HG03280 (cell line): Measurements from ENCODE around the gene CAVIN1.
"Not testable (repeated sequence)": the region's sequence is repeated elsewhere in the genome, so short reads cannot be mapped to it uniquely, and the experiment has no call there.

Experiments
- ATAC-seq: cut with Tn5 transposase; IDR thresholded peaks from one replicate; pipeline ENCODE4 v1.9.1; 2021; ENCODE audit warnings: mild to moderate bottlenecking, moderate library complexity; ENCODE audit not compliant: unreplicated experiment

CAVIN1 gene

GRCh38 chr17:42381898-42382297, 41.2 kb downstream of the CAVIN1 start:
- no peak for ATAC-seq

DNA sequence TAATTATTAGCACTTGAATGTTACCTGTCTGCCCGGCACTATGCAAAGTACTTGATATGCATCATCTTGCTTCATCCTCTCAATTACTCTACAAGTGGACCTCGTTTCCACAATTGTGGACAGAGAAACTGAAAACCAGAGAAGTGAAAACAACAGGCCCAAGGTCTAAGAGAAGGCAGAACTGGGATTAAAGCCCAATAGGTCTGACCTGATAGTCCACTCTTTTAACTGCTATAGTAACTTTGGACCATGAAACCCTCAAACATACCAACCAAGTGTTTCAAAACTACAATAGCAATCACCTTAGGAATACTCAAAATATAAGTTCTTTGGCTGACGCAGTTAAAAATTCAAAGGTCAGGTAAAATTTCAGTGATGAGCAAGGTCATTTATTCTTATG, 42.1 kb downstream of the CAVIN1 start:
- ATAC-seq: no peak

DNA sequence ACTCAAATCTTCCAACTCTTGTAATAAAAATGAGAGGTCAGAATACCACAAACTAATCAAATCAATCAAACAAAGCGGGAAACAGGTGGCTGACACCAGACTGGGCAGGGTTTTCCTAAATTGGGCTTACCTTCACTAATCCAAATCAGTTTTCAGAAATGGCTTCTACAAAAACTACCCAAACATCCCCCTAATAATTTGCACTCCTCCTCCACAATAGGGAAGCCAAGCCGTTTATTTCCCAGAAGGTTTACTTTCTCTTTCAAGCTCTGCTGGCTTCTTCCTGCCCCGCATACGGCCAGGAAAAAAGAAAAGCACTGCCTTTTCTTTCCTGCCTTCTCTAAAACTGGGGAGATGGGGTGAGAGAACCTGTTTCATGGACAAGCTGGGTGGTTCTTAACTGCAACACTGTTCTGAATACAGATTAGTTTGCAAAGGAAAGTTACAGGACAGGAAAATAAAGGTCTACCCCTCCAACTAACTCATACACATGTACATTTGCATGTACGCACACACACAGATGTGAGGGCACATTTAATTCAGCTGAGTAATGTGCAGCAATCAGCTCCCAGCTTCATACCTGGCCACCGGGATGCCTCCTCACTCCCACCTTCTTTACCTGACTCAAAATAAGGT, 44.0 kb downstream of the CAVIN1 start:
- ATAC-seq: no peak

- no peak for ATAC-seq
These were observed 44.6 kb downstream of the CAVIN1 start for GRCh38 chr17:42378359-42378958.

DNA sequence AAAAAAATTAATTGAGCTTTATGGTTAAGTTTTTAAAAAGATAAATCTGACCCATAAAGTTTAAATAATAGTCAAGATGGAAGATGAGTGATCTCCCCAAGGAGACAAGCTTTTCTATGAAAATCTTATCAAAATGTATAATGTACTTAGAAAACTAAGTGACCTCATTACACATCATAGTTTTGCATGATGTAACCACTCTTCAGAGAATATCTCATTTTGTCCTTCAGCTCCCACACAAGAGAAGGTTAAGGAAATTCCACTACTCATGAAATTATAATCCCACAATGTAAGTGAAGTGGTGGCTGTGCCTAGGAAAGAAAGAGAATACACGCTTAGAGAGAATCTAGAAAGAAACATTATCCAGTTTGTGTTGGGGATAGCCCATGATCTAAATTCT, 49.2 kb downstream of the CAVIN1 start:
- no peak for ATAC-seq

DNA sequence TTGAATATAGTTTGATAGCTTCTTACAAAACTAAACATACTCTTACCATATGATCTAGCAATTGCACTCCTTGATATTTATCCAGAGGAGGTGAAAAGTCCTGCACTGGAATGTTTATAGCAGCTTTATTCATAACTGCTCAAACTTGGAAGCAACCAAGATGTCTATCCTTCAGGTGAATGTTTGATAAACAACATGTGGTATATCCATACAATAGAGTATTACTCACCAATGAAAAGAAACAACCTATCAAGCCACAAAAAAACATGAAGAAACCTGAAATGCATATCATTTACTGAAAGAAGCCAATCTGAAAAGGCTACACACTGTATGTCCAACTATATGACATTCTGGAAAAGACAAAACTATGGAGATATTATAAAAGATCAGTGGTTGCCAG, 50.9 kb downstream of the CAVIN1 start:
- no peak for ATAC-seq

DNA sequence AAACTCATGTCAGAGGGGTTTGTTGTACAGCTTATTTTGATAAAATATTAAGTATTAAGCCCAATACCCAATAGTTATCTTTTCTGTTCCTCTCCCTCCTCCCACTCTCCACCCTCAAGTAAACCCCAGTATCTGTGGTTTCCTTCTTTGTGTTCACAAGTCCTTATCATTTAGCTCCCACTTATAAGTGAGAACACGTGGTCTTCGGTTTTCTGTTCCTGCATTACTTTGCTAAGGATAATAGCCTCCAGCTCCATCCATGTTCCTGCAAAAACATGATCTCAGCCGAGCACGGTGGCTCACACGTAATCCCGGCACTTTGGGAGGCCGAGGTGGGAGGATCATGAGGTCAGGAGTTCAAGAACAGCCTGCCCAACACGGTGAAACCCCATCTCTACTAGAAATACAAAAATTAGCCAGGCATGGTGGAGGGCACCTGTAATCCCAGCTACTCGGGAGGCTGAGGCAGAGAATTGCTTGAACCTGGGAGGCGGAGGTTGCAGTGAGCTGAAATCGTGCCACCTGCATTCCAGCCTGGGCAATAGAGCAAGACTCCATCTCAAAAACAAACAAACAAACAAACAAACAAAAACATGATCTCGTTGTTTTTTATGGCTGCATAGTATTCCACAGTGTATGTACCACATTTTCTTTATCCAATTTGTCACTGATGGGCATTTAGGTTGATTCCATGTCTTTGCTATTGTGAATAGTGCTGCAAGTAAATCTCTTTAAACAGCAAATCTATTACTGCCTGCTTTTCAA, 54.1 kb downstream of the CAVIN1 start:
- ATAC-seq: not testable (repeated sequence)

GRCh38 chr17:42368310-42368709, 54.7 kb downstream of the CAVIN1 start:
- not testable (repeated sequence) for ATAC-seq

GRCh38 chr17:42366176-42367023, 56.7 kb downstream of the CAVIN1 start:
- ATAC-seq: not testable (repeated sequence)

- ATAC-seq: no peak
These were observed 57.9 kb downstream of the CAVIN1 start for GRCh38 chr17:42365136-42365535.

DNA sequence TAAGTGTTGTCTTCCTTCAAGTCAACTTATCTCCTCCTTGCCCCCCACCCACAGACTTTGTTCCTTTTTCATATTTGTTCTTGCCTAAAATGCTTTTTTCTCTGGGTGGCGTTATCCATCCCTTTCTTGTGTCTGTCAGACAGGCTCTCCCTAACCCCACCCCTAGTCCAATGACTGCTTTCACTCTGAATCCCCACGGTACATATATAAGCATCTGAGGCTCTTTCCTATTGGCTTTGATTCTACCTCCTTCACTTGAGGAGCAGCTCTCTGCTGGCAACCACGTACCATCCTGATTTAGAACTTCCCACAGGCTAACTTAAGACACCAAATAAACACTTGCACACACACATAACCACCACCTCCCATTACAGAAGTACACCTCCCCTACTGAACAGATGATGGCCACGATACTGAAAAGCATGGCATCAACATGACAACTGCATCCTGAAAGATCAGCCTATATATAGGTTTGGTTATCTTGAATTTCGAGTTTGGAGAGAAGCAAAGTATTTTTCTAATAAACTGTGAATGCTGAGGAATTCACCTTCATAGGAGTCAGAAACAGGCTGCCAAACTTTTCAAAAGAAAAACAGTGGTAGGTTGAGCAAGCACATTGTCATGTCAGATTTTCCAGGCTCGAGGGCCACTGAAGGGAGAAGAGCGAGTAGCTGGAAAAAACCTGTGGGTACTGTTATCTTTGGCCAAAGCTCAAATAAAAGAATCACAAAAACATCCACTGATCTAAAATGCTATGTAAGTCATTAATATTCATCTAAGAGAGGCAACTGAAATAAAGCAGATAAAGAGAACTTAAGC, 59.1 kb downstream of the CAVIN1 start:
- ATAC-seq: no peak

DNA sequence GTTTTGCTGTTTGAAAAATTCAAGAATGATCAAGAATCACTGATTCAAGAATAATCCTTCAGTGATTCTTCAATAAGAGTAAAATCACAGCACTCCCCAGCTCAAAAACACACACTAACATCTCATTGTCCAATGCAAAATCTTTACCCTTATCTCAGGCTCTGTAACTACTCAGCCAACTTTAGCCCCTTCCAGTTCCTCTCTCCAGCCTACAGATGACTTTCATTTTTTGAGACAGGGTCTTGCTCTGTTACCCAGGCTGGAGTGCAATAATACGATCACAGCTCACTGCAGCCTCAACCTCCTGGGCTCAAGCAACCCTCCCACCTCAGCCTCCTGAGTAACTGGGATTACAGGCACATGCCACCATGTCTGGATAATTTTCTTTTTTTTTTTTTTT, 59.8 kb downstream of the CAVIN1 start:
- ATAC-seq: no peak

DNA sequence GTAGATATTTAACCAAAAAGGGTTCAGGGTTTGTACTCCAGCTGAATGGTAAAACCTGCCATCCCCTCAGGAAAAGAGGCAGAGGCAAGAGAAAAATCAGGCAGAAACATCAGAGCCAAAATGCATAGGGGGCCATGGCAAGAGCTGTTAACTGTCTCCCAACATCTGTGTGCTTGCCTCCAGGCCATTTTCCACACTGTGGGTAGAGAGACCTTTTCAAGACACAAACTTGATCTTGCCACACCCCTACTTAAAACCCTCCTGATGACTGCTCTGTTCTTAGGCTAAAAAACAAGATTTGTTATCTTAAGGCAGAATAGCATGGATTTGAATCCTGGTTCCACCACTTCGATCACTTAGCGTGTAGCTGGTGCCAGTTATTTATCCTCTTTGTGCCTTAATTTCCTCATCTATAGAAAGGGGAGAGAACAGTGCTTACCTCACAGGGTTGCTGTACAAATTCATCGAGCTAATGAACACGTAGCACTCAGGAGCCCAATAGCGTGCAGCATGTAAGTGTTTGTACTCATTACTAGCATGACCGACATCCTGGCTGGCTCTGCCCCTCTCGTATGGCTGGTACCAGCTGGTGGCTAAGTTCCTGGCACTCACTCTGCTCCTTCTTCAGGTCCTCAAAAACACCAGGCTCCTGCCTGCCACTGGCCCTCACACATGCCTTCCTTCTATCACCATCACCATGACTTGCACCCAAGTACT, 60.7 kb downstream of the CAVIN1 start:
- ATAC-seq: no peak

DNA sequence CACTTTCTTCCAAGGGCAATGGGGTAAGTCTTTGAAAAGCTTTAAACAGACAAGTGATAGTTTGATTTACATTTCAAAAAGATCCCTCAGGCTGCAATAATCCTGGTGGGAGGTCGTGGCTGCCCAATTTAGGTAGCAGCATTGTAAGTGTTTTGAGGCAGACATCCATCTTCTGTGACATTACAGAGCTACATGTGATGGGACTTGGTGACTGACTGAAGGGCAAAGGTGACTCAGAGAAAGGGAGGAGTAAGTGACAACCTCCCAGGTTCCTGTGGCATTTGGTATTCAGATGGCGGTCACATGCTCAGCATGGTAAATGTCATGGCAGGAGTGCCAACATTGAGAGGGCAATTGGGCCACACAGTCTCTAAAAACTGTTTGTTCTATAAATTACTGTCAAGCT, 61.3 kb downstream of the CAVIN1 start:
- no peak for ATAC-seq

DNA sequence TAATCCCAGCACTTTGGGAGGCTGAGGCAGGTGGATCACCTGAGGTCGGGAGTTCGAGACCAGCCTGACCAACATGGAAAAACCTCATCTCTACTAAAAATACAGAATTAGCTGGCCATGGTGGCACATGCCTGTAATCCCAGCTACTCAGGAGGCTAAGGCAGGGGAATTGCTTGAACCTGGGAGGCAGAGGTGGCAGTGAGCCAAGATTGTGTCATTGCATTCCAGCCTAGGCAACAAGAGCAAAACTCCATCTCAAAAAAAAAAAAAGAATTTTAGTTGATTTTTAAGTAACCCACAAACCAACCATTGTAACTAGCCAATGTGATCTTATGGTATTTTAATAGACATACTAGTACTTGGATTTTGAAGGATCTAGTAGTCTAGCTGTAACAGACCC, 62.7 kb downstream of the CAVIN1 start:
- ATAC-seq: not testable (repeated sequence)

DNA sequence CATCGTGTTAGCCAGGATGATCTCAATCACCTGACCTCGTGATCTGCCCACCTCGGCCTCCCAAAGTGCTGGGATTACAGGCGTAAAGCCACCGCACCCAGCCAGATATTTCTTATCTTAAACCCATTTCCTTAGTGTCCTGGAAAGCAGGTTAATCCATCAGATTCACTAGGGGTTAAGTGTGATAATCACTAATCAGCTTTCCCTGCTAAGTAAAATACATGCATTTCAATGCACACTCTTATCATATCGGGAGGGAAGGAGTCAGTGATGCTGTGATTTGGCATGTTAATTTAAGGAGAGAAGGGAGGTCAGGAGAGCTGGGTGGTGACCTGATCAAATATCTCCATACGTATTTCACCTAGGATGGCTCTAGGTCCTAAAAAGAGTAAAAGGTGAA, 63.9 kb downstream of the CAVIN1 start:
- ATAC-seq: no peak

DNA sequence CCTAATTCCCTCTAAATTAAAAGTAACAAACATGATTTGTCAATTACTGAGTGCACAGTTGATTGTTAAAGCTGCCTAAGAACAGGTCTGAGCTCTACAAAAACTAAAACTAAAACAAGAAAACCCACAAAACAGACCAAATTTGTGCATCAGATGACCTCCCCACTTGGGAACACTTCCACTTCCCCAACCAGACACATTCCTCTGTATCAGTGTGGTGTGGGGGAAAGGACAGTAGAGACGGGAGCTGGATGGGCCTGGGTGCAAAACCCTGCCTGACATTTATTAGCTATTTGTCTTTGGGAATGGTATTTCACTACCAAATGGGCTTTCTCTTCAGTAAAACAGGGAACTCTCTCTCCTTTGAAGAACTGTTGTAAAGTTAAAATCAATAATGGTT, 64.6 kb downstream of the CAVIN1 start:
- ATAC-seq: no peak

GRCh38 chr17:42354956-42355843, 67.9 kb downstream of the CAVIN1 start:
- ATAC-seq: no peak
